GM19463 (cell line): ENCODE results near the gene FDXACB1.

Experiments used
- ATAC-seq: cut with Tn5 transposase; IDR thresholded peaks from one replicate; pipeline ENCODE4 v1.9.1; 2021; ENCODE audit warnings: mild to moderate bottlenecking, moderate library complexity; ENCODE audit not compliant: unreplicated experiment

FDXACB1 gene

DNA sequence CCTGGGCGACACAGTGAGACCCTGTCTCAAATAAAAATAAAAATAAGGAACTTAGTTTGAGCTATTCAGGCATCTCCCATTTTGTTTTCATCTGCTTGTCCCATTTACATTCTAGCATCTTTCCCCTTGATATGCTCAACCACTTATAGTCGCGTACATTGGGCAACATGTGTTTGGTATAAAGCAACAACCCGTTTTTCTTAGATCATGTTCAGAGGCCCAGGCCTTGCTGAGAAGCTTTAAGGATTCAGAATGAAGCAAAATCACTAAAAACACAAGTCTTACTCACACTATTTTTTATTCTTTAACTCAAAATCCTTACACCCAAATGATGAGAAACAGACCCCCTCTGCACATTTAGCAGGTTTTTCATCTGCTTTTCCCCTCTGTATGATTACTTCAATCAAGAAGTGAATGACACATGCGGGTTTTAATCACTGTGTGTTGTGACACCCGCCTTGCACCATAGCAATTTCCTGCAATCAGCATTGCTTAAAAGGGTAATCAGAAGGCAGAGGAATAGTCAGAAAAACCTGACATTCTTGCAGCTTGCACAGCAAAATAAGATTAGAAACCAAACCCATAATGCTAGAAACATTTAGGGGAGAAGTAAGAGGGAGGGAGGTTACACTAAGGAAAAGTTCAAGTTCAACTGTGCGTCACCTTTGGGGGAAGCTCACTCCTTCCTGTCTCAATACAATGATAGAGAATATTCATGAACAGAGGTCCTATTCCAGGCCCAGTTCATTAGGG, 33.5 kb downstream of the FDXACB1 start:
- no peak for ATAC-seq

DNA sequence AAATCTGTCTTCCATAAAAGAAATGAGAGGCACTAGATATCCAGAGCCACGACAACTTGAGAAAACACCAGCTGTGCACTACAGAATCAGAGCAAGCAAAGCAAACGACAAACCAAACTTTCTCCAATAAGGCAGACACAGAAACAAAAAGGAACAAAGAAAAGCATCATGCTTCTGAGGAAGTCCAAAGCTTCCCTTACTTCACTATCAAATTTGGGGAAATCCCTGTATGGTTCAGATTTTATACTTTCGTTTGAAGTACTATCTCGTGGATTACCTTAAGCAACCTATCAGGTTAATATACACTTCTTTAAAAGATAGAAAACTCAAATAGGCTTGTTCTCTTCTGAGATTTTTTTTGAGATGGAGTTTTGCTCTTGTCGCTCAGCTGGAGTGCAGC, 35.3 kb downstream of the FDXACB1 start:
- ATAC-seq = no peak

DNA sequence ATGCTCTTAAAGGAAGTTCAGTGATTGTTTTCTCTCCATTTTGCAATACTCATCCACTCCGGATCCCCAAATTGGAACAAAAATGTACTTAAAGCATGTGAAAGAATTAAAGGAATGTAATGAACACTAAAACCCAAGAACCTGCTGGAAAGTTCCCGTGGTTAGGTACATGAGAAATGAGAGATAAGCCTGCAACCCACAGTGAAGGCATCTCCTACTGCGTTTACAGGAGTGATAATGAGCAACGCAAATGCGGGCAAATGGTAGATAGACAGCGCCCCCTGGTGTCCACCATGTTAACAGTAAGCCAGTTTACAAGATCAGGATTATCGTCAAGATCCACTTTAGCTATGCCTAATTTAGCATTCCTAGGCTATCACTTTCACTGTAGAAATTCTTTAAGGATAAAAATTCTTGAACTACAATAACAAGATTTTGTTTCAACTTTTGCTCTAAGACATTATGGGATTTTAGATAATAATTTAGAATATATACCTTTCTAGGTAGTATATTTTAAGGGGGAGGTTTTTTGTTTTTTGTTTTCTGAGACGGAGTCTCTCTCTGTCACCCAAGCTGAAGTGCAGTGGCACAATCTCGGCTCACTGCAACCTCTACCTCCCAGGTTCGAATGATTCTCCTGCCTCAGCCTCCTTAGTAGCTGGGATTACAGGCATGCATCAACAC, 37.5 kb downstream of the FDXACB1 start:
- peak; percentile 34 for ATAC-seq

DNA sequence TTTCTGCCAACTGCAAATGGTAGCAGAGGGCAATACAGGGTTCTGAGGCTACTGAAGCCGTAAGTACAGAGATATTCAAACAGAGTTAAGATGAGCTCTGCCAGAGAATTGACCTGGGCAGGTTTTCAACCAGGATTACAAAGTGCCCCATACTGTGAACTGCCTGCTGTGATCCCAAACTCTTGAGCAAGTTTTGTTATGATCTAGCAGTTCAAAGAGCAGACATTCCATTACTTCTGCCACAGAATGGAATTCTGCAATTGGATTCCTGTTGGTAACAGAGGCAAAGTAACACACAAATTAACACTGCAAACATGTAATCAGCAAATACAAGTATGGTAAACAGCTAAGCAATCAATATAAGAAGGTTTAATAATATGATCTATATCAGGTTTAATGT, 38.8 kb downstream of the FDXACB1 start:
- no peak for ATAC-seq

DNA sequence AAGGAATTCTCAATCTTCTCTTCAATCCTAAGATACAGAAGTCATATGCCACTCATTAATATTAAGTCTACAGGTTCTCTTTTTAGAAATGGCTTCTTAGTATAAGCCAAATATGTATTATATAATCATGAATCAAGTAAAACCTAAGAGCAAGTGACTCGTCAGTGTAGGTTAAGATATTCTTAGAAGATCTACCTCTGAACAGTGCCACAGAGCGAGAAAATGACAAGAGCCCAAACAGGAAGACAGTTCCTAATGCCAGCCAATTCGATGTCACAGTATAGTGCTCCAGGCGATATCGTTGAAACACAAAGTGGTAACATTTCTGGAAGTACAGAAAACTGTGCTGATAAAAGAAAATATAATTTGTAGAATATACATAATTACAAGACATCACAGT, 40.9 kb downstream of the FDXACB1 start:
- no peak for ATAC-seq

DNA sequence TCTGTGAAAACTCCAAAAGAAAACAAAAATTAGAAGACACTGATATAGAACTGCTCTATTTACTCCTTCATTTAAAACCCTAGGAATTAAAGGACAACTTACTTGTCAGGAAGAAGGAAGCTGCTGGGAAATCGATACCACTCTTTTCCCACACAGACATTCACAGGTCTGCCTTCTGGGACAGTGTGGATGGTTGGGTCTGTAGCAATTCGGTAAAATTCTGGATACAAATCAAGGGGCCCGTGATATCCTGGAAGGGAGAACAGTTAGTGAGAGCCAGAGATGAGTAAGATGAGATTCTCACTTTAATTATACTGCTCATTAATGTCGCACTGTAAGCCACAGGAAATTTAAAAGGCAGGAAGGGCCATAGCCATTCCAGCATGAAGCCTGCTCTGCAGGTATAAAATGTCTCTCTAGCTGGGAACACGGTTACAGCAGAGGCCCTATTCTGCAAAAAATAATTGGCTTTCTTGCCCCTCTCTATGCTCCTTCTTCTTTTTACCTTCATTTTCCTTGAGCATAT, 41.5 kb downstream of the FDXACB1 start:
- no peak for ATAC-seq

DNA sequence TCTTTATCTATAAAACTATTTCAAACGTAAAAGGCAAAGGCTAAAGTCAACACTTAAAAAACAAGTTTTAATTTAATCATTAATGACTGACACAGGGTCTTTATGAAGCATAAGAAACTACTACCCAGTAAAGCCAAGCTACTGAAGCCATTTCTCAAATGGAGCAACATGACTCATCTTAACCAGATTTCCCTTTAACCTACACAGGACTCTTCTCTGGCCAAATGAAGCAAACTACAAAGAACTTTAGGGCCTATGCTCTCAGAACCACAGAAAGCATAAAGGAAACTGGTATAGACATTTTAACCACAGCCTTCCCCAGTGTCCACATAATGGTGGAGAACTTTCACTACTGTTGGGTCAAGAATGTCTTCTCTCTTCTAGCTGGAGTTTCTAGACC, 42.2 kb downstream of the FDXACB1 start:
- ATAC-seq = peak; percentile 87

DNA sequence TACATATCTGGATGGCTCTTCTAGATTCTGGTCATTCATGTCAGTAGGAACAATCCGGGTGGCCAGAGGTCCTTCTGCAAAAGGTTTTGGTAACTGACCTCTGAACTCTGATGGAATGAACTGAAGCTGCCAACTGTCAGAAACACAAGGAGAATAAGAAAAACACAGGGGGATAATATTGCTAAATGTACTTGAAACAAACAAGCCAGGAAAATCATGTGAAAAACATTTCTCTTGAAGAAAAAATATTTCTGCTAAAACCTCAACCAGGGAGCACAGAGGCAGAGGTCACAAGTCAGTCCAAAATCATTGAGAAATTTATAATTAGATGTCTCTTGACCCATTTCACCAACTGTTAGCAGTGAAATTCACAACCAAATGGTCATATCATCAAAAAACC, 42.8 kb downstream of the FDXACB1 start:
- ATAC-seq = no peak

DNA sequence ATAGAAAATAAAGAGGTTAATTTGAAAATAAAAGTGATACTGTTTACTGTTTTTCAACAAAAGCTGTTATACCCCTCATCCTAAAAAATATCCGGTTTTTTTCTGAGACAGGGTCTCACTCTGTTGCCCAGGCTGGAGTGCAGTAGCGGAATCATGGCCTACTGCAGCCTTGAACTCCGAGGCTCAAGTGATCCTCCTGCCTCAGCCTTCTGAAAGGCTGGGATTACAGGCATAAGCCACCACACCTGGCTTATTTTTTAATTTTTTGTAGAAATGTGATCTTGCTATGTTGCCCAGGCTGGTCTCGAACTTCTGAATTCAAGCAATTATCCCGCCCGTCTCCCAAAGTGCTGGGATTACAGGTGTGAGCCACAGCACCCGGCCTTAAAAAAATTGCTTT, 43.3 kb downstream of the FDXACB1 start:
- no peak for ATAC-seq

DNA sequence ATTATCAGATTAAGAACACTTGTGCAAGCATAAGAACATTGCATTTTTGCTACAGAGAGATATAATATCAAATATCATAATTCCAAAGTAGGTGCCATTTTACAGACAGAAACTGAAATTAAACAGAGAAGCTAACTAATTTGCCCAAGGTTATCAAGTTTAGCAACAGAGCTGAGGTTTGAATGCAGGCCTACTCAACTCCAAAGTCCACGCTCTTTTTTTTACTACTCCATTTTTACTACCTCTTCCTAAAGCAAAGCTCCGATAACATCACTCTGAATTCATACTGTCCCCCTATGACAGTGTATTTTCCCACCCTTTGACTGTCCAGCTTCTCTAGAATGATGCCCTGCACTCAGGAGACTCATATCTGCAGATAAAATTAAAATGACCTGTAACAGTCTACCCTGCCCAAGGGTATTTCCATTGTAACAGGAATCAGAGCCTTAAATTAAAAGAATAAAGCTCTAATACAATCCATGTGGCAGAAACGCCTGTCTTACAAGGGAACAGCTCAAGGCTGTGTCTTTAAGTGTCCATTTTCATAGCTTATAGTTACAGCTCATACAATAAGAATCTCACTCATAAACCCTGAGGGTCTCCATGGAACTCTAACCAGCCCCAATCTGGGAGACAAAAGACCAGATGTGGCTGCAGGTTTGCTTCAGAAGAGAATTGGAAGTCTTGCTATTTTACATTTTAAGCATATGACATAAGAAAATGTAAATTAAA, 44.4 kb downstream of the FDXACB1 start:
- ATAC-seq = no peak

DNA sequence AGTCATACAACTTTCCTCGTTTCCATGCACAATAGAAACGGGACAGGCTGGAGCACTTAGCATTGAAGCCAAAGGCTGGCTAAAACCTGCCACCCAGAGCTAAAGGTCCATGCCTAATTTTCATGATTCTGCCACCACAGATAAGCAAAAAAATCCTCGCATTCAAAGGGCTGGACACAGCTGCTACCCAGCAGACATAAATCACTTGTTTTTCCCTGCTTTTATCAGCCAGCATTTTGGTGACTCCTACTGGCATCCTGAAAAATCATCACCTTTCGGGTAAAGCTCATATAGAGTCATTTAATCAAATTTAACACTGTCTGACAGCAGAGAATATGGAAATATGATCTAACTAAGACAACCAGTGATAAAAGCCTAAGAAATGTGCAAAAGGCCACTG, 45.4 kb downstream of the FDXACB1 start:
- no peak for ATAC-seq

DNA sequence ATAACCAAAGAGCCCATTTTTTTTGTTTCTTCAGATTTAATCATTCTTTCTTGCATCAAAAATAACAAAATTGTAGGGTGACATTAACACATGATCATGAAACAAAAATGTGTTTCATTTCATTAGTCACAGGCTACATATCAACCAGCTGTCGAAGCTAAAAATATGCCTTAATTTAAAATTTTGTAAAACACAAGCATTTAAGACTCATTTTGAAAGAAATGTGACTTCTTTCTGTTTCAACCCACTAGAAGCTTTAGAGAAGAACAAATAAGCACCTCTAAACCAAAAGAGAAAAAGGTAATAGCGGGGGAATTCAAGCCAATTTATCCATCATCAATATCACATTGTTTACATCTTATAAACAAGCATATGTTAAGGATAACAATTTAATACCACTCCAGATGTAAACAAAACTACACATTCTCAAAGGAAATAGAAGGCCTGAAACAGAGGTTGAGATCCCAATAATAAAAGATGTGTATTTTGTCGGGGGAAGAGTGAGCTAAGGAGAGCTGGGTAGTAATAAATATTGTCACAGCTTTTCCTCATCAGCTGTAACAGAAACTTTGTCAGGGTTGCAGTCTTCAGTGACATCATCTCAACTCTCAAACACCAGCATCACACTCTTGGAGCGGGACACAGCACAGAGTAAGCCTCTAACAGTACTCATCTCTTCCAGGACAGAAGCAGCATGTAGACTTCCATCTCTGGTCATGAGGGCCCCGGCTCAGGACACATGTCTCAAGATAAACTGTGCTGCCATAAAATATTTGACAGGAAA, 49.6 kb downstream of the FDXACB1 start:
- peak; percentile 70 for ATAC-seq

DNA sequence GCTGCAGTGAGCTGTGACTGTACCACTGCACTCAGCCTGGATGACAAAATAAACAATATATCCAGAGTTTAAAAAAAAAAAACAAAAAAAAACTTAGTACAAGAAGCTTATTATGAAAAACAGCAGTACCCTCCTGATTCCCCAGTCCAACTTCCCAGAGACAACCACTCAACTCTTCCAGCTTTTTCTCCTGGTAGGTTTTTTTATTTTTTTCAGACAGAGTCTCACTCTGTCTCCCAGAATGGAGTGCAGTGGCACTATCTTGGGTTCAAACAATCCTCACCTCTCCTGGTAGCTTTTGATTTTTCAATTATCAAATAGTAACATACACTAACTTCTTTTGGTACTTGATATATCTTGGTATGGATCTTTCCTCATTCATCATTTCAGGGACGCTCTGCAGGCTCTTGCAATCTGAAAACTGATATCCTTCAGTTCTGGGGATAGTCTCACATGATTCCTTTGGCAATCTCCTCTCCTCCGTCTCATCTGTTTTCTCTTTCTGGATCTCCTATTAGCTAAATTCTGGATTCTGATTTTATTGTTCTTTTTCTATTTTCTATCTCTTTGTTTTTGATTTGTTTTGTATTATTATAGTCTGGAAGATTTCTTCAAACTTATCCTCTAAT, 52.5 kb downstream of the FDXACB1 start:
- ATAC-seq = no peak
